Testis (tissue), 2 donors: ENCODE data around the gene EPN1.

ENCODE experiments used
- POLR2A ChIP-seq: fragments of 450-650 bp; IDR thresholded peaks from one replicate; pipeline ENCODE4 v1.6.1; 2017; ENCODE audit warnings: antibody characterized with exemption, mild to moderate bottlenecking, moderate library complexity
- TF ChIP-seq, protein P1 (sequence below), 3 experiments: fragments of 450-650 bp in 2 of 3; fragments of 200-600 bp in 1 of 3; sonication (generic) in 1 of 3; IDR thresholded peaks; one replicate each; pipeline ENCODE4 v1.5.1; 2016 to 2019; ENCODE audit warnings: antibody characterized with exemption in 3 of 3, mild to moderate bottlenecking in 2 of 3, moderate library complexity in 1 of 3

DNA sequence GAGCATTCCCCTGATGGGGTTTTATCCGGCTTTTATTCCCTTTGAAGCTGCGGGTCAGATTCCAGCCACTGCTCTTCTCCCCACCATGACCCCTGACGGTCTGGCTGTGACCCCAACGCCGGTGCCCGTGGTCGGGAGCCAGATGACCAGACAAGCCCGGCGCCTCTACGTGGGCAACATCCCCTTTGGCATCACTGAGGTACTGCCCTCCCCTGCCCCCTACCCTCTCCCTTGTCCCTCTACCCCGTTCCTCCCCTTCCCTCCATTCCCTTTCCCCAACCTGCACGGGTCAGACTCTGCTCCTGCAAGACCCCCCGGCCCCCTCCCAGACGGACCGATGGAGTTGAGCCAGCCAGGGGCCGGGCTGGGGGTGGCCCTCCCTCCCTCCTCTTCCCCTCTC lies 14.0 kb upstream of the EPN1 start:
- TF ChIP-seq, protein P1, sequence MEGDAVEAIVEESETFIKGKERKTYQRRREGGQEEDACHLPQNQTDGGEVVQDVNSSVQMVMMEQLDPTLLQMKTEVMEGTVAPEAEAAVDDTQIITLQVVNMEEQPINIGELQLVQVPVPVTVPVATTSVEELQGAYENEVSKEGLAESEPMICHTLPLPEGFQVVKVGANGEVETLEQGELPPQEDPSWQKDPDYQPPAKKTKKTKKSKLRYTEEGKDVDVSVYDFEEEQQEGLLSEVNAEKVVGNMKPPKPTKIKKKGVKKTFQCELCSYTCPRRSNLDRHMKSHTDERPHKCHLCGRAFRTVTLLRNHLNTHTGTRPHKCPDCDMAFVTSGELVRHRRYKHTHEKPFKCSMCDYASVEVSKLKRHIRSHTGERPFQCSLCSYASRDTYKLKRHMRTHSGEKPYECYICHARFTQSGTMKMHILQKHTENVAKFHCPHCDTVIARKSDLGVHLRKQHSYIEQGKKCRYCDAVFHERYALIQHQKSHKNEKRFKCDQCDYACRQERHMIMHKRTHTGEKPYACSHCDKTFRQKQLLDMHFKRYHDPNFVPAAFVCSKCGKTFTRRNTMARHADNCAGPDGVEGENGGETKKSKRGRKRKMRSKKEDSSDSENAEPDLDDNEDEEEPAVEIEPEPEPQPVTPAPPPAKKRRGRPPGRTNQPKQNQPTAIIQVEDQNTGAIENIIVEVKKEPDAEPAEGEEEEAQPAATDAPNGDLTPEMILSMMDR (IDR thresholded peaks at IDR 0.05) = no peak
- no peak for TF ChIP-seq POLR2A
